Activated CD4-positive, alpha-beta memory T cell treated with anti-CD3 and anti-CD28 coated beads, Interleukin-2, amount 10 ng/mL, durations not matched to agents 7 days and 5 days (primary cell): ENCODE data around the gene RXFP2. TPM values are rescaled to one million over a fixed set of nuclear protein-coding genes. Genes with fewer than 3 reads are reported as not detected.

Experiments
- CTCF ChIA-PET: fragments of 350-600 bp; sonication (Branson Sonifier 250); formaldehyde crosslinking; loops from one replicate; lab custom pipeline; 2021; ENCODE audit warnings: antibody characterized with exemption, inconsistent platforms; lab: Charles Lee
- POLR2A ChIA-PET: fragments of 350-600 bp; sonication (Branson Sonifier 250); formaldehyde crosslinking; loops from one replicate; lab custom pipeline; 2021; ENCODE audit warnings: antibody characterized with exemption; lab: Charles Lee
- DNase-seq: peaks from one replicate; pipeline ENCODE4 v3.0.0-alpha.2; 2020
- H3K27ac Mint-ChIP-seq: one replicate; pipeline ENCODE4 v1.8.0; 2021; ENCODE audit warnings: mild to moderate bottlenecking, mixed read lengths
- H3K27me3 Mint-ChIP-seq: one replicate; pipeline ENCODE4 v1.8.0; 2021; ENCODE audit warnings: mixed read lengths
- H3K36me3 Mint-ChIP-seq: one replicate; pipeline ENCODE4 v1.8.0; 2021; ENCODE audit warnings: low read depth, mixed read lengths
- H3K4me1 Mint-ChIP-seq: one replicate; pipeline ENCODE4 v1.8.0; 2021; ENCODE audit warnings: mixed read lengths
- H3K4me3 Mint-ChIP-seq: one replicate; pipeline ENCODE4 v1.8.0; 2021; ENCODE audit warnings: mild to moderate bottlenecking, mixed read lengths
- H3K9me3 Mint-ChIP-seq: one replicate; pipeline ENCODE4 v1.8.0; 2021; ENCODE audit warnings: mixed read lengths
- total RNA-seq, 2 experiments: library from RNA; stranded (reverse); gene quantifications; one replicate each; pipeline ENCODE4 v1.2.3, GENCODE V29; 2021

Gene RXFP2
- total RNA-seq, 2 experiments from 2014 or later, result not detected

DNA sequence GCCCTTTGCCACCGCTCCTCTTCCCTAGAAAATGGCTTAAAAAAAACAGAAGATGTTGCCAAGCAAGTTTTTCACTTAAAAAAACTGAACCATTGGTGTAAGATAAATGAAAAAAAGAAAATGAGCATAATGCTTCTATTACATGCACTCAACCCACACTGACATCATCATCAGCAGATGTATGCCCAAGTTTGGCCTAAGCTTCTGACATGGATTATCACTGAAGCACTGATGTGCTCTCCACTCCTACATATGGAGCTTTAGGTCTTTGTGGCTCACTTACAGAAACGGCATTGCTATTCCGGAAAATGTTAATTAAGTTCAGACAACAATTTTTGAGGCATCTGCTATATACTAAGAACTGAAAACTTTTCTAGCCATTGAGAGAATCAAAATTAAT lies 8.0 kb downstream of the RXFP2 start:
- no peak for DNase-seq
- H3K27me3 Mint-ChIP-seq, result peaks cover 20% of the 10 kb centered on the region
- H3K4me3 Mint-ChIP-seq, result no peak overlapping the region
- H3K27ac Mint-ChIP-seq, result no peak overlapping the region
- no peaks in the 10 kb centered on the region for H3K36me3 Mint-ChIP-seq
- H3K9me3 Mint-ChIP-seq, result no peaks in the 10 kb centered on the region
- ChIA-PET POLR2A (no interaction called here), CTCF (interaction anchor here (0.9 kb wide), 1 partner anchor 11 kb away, joined by 3 read pairs; no protein-coding TSS in a partner anchor)
- H3K4me1 Mint-ChIP-seq, result peaks cover under 1% of the 10 kb centered on the region

DNA sequence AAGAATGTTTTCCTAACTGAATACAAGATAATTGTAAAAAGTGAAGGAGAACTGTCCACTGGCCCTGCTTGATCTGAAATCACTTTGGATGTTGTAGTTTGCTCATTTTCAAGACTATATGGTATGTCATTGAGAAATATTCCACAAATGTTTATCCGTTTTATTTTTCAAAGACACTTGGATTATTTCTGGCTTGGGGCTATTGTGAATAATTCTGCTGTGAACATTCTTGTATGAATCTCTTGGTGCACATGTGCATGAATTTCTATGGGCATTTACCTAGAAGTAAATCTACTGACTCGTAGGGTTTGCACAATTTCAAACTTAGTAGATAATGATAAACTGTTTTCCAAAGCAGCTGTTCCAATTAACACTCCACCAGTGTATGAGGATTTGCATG lies 8.6 kb downstream of the RXFP2 start:
- Mint-ChIP-seq H3K36me3 (no peaks in the 10 kb centered on the region), H3K4me1 (no peaks in the 10 kb centered on the region), H3K4me3 (no peak overlapping the region), H3K27me3 (peaks cover 19% of the 10 kb centered on the region), H3K9me3 (no peaks in the 10 kb centered on the region), H3K27ac (no peak overlapping the region)
- ChIA-PET POLR2A (no interaction called here), CTCF (interaction anchor here (0.9 kb wide), 1 partner anchor 10 kb away, joined by 3 read pairs; no protein-coding TSS in a partner anchor)
- DNase-seq, result no peak

DNA sequence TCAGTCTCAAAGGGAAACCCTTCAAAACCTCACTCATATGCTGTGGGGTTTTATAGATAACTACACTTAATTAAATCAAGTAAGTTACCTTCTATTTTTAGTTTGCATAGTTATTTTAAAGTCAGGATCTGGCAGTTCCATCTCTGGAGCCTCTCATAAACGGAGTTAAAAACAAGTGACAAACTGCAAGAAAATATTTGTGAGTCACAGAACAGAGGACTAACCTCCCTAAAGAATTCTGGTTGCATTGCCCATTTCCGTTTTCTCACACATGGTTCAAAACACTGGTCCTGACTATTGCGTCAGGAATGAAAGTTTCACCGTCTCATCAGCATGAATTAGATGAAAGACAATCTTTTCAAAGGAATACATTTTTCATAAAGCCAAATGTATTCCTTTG lies 10.6 kb downstream of the RXFP2 start:
- H3K4me3 Mint-ChIP-seq, result no peak overlapping the region
- H3K36me3 Mint-ChIP-seq, result no peaks in the 10 kb centered on the region
- CTCF ChIA-PET, result no interaction called here
- no peak for DNase-seq
- no peak overlapping the region for H3K27ac Mint-ChIP-seq
- H3K9me3 Mint-ChIP-seq, result no peaks in the 10 kb centered on the region
- H3K27me3 Mint-ChIP-seq, result peaks cover 29% of the 10 kb centered on the region
- H3K4me1 Mint-ChIP-seq, result no peaks in the 10 kb centered on the region
- POLR2A ChIA-PET, result no interaction called here

DNA sequence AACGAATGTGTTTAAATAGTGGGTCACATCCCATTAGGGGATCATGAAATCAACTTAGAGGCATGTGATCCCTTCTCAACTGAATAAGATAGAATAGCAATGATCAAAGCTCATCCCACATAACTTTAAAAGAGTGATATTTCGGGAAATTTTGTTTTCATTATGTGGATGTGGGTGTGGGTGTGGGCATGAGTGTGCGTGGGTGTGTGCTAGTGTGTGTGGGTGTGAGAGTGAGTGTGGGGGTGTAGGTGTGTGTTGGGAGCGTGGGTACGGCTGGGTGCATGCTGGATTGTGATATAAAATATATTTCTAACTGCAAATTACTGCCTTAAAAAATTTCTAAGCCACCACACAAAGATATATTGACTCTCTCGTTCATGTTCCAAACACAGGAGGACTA lies 15.9 kb downstream of the RXFP2 start:
- no peaks in the 10 kb centered on the region for H3K36me3 Mint-ChIP-seq
- no peak for DNase-seq
- H3K27me3 Mint-ChIP-seq, result peaks cover 22% of the 10 kb centered on the region
- no peaks in the 10 kb centered on the region for H3K9me3 Mint-ChIP-seq
- CTCF ChIA-PET, result no interaction called here
- POLR2A ChIA-PET, result no interaction called here
- H3K27ac Mint-ChIP-seq, result no peak overlapping the region
- H3K4me1 Mint-ChIP-seq, result no peaks in the 10 kb centered on the region
- H3K4me3 Mint-ChIP-seq, result no peak overlapping the region

DNA sequence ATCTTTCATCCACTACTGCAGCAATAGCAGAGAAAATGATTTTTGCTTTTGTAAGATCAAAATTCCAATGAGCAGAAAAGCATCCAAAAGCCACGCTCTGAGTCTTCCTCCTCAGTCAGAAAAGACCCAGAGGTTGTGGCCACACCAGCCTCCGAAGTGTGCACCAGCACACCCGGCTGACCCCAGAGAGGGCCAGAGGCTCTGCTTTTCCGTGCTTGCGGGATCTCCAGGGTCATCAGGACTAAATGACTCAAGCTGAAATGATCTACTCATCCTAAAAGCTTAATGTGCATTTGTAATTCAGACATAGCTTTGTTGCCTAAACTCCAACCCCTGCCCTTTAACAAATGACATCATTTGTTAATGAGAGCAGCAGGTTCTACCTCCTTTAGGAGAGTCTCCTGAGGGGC lies 16.5 kb downstream of the RXFP2 start:
- Mint-ChIP-seq H3K36me3 (no peaks in the 10 kb centered on the region), H3K27ac (no peak overlapping the region), H3K27me3 (peaks cover 17% of the 10 kb centered on the region), H3K4me1 (no peaks in the 10 kb centered on the region), H3K4me3 (no peak overlapping the region), H3K9me3 (no peaks in the 10 kb centered on the region)
- DNase-seq, result no peak
- POLR2A ChIA-PET, result no interaction called here
- CTCF ChIA-PET, result no interaction called here

DNA sequence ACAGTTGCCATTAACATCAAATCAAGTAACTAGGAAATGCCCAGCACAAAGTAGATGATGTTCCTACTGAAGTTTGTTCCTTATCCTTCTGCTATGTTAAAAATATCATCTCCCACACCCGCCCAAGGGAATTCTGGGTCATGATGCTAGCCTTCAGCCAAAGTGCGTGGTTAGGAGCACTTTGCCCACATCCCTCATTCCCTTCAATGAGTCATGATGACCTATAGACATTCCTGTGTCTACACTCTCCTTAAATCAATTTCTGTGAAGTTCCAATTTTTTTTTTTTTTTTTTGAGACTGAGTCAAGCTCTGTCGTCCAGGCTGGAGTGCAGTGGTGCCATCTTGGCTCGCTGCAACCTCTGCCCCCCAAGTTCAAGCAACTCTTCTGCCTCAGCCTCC lies 17.0 kb downstream of the RXFP2 start:
- Mint-ChIP-seq H3K27me3 (peaks cover 16% of the 10 kb centered on the region), H3K9me3 (no peaks in the 10 kb centered on the region), H3K36me3 (no peaks in the 10 kb centered on the region), H3K27ac (no peak overlapping the region), H3K4me3 (no peak overlapping the region), H3K4me1 (no peaks in the 10 kb centered on the region)
- DNase-seq, result no peak
- POLR2A ChIA-PET, result no interaction called here
- CTCF ChIA-PET, result no interaction called here

DNA sequence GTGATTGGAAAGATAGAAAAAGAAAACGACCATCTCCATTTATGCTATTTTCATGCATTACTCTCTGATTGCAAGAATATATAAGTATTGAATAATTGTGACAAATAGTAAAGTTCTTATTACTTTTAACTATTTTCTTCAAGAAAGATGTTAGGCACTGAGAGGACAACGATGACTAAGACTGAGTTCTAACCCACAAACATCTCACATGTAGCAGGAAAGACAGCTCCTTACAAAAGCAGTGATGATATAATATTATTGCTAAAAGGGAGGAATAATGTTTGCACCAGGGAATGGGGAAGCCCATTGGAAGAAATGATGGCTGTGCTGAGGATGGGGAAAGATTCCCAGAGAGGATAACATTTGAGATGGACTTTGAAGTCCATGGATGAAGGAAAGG lies 22.6 kb downstream of the RXFP2 start:
- Mint-ChIP-seq H3K27ac (no peak overlapping the region), H3K27me3 (peaks cover 1% of the 10 kb centered on the region), H3K36me3 (no peaks in the 10 kb centered on the region), H3K9me3 (no peaks in the 10 kb centered on the region), H3K4me1 (no peaks in the 10 kb centered on the region), H3K4me3 (no peak overlapping the region)
- DNase-seq, result no peak
- CTCF ChIA-PET, result interaction anchor here (0.6 kb wide), 1 partner anchor 19 kb away, joined by 3 read pairs; no protein-coding TSS in a partner anchor
- POLR2A ChIA-PET, result no interaction called here

DNA sequence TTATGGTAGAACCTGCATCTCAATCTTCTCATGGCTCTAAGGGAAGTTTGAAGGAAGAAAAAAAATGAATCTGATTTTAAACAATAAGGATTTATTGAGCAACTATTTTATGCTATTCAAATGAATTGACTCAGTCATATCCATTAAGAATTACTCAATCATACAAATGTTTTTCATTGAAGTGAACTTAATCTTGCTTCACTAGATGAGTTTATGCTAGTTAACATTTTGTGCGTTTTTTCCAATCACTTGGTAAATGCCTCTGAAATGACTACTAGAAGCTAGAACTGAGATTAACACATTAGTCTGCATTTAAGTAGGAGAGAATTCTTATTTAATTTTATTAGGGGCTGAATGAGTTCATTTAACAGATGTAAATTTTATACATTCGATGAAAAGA lies 25.2 kb downstream of the RXFP2 start:
- Mint-ChIP-seq H3K27ac (no peak overlapping the region), H3K4me1 (no peaks in the 10 kb centered on the region), H3K36me3 (no peaks in the 10 kb centered on the region), H3K27me3 (peaks cover 4% of the 10 kb centered on the region), H3K9me3 (no peaks in the 10 kb centered on the region), H3K4me3 (no peak overlapping the region)
- ChIA-PET CTCF (interaction anchor here (0.6 kb wide), 1 partner anchor 259 kb away, joined by 5 read pairs; no protein-coding TSS in a partner anchor), POLR2A (no interaction called here)
- no peak for DNase-seq

DNA sequence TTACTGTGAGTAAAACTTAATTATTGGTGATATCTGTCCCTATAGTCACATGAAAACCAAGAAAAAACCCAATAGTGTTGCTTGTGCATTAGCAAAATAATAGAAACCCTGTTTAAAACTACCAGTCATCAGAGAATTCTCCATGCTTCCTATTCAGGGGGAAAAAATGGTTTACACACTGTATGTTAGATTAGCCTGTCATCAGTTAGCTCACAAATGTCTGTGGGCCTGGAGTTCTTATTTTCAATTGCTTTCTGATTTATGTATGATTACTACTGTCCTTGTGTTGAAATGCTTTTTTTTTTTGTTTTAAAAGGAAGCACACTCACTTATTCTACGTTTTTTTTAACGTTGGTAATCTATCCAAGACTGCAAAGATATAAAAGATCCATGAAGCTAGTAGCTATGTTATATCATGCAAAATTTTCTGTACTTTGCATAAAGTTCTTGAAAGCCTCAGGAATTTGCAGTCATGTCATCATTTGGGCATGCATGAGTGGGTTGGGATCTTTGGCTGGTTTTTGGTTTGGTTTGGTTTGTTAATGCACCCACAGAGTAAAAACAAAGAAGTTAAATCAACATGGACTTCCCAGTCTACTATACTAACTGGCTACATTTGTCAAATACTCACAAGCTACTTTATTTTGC lies 25.9 kb downstream of the RXFP2 start:
- no peaks in the 10 kb centered on the region for H3K36me3 Mint-ChIP-seq
- no peaks in the 10 kb centered on the region for H3K9me3 Mint-ChIP-seq
- H3K4me1 Mint-ChIP-seq, result no peaks in the 10 kb centered on the region
- ChIA-PET POLR2A (no interaction called here), CTCF (interaction anchor here (0.6 to 1.4 kb wide), 2 partner anchors 80 to 260 kb away, joined by 3 to 5 read pairs; no protein-coding TSS in a partner anchor)
- no peak overlapping the region for H3K4me3 Mint-ChIP-seq
- no peak for DNase-seq
- no peak overlapping the region for H3K27ac Mint-ChIP-seq
- H3K27me3 Mint-ChIP-seq, result peaks cover 4% of the 10 kb centered on the region

DNA sequence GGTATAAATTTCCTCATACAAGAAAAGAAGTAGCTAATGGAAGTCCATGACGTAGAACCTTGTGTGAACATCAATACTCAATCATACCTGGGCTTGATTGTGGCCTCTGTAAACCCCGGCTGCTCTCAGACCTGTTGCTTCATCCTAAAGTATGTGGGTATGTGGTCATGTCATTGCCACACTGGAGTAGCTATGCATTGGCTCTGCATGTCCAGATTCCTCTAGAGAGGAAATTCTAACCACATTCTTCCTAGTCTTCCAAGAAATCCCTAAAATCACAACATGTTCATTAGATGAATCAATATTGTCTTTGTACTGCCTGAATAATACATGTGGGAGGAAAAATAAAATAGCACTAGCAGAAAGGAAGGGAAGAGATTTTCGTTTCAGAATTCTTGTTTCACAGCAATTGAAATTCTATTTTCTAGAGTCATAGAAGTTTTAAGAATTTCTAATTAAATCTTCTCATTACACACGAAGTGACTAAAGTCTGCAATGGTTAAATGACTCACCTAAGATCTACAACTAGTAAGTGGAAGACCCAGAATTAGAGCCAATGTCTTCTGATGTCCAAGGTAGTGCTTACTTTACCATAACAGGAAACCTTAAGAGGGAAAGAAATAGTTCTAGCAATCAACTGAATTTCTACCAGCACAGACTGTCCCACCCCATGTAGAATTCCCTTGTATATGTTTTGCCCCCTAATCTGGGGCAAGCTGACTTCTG lies 28.0 kb downstream of the RXFP2 start:
- H3K4me1 Mint-ChIP-seq, result no peaks in the 10 kb centered on the region
- no peaks in the 10 kb centered on the region for H3K36me3 Mint-ChIP-seq
- H3K27me3 Mint-ChIP-seq, result peaks cover 4% of the 10 kb centered on the region
- DNase-seq, result no peak
- no peak overlapping the region for H3K27ac Mint-ChIP-seq
- H3K9me3 Mint-ChIP-seq, result no peaks in the 10 kb centered on the region
- CTCF ChIA-PET, result no interaction called here
- H3K4me3 Mint-ChIP-seq, result no peak overlapping the region
- POLR2A ChIA-PET, result no interaction called here

DNA sequence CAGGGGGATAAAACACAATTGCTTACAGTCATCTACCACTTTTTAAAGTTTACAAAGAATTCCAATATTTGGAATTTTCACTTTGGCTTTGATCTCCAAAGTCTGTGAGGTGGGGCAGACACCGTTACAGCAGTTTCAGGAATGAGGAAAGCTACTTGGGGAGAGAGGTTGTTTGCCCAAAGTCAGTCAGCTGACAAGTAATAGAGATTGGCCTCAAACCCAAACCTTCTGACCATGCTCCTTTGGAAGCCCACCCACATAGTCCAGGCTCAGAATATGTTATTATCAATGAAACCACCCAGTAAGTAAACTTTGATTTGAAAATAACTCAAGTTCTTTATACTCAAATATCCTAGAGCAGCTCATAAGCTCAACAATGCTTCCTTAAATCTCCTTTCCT lies 29.0 kb downstream of the RXFP2 start:
- H3K27ac Mint-ChIP-seq, result no peak overlapping the region
- H3K9me3 Mint-ChIP-seq, result no peaks in the 10 kb centered on the region
- DNase-seq, result no peak
- ChIA-PET CTCF (no interaction called here), POLR2A (no interaction called here)
- H3K36me3 Mint-ChIP-seq, result no peaks in the 10 kb centered on the region
- peaks cover 3% of the 10 kb centered on the region for H3K4me1 Mint-ChIP-seq
- peaks cover 2% of the 10 kb centered on the region for H3K27me3 Mint-ChIP-seq
- no peak overlapping the region for H3K4me3 Mint-ChIP-seq

DNA sequence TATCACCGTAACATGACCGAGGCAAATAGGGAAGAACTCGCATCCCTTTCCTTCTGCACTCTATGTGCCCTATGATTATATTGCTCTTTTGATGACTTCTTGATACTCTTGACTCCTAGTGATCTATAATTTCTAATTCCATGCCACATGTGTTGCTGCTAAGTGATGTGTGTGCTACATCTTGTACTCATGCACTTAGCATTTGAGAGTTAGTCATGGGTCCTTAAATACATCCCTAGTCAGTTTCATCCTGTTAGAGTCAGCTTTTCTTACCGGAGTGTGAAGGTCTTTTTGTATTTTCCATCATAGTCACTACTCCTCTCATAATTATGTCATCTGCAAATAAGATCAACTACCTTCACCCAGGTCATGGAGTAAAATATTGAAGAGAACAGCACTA lies 30.2 kb downstream of the RXFP2 start:
- Mint-ChIP-seq H3K27ac (no peak overlapping the region), H3K27me3 (peaks cover 2% of the 10 kb centered on the region), H3K4me1 (peaks cover 8% of the 10 kb centered on the region), H3K4me3 (no peak overlapping the region), H3K36me3 (no peaks in the 10 kb centered on the region), H3K9me3 (no peaks in the 10 kb centered on the region)
- DNase-seq, result no peak
- ChIA-PET POLR2A (no interaction called here), CTCF (no interaction called here)

DNA sequence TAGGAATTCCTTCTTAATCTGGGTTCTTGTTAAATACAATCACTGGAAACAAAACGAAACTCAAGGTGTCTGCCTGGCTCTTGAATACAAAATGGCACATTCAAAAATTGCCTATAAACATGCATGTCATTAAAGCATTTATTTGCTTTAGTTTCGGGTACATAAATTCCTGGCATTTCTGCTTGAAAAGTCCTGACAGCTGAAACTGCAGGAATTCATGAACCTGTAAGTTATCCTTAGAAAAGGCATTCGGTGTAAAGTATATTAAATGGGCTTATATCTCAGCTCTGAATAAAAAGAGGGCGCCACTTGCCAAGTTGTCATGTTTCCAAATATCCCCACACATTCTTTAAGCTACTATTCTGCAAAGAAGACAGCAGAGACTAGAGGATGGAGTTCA lies 32.9 kb downstream of the RXFP2 start:
- CTCF ChIA-PET, result no interaction called here
- Mint-ChIP-seq H3K9me3 (no peaks in the 10 kb centered on the region), H3K27me3 (peaks cover 1% of the 10 kb centered on the region), H3K4me3 (no peak overlapping the region), H3K4me1 (peaks cover 8% of the 10 kb centered on the region), H3K36me3 (no peaks in the 10 kb centered on the region), H3K27ac (no peak overlapping the region)
- DNase-seq, result no peak
- POLR2A ChIA-PET, result no interaction called here

DNA sequence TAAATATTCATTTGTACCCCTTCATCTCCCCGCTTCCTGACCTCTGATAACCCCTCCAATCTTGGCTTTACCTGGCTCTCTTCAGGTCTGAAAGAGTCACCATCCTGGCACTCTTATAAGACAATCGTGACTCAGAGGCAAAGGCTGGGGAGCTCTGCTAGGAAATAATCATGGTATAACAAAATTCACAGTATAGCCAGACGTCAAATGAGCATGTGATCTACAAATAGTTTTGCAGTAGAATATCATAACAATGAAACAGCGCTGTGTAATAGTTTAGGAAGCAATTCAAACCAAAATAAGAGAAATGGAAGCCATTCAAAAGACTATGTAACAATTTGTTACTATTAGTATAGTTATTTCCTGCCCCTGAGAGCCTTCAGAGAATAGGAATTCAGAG lies 34.2 kb downstream of the RXFP2 start:
- H3K36me3 Mint-ChIP-seq, result no peaks in the 10 kb centered on the region
- DNase-seq, result no peak
- H3K4me1 Mint-ChIP-seq, result peaks cover 8% of the 10 kb centered on the region
- POLR2A ChIA-PET, result no interaction called here
- H3K27ac Mint-ChIP-seq, result no peak overlapping the region
- H3K27me3 Mint-ChIP-seq, result peaks cover under 1% of the 10 kb centered on the region
- CTCF ChIA-PET, result no interaction called here
- no peak overlapping the region for H3K4me3 Mint-ChIP-seq
- no peaks in the 10 kb centered on the region for H3K9me3 Mint-ChIP-seq
